OCI-LY7 (cell line): ENCODE data around the gene TBL1Y.

Experiments
- CTCF ChIP-seq: fragments of 200-600 bp; sonication (generic); conservative IDR thresholded peaks from 2 replicates; pipeline ENCODE4 v1.5.1; 2014; ENCODE audit warnings: mild to moderate bottlenecking, antibody characterized with exemption, low read length, moderate library complexity, mixed read lengths
- EZH2phosphoT487 ChIP-seq: fragments of 200-600 bp; sonication (generic); IDR thresholded peaks from 2 replicates; pipeline ENCODE4 v1.6.1; 2018; ENCODE audit warnings: low read depth, borderline replicate concordance, mild to moderate bottlenecking, mixed run types, antibody characterized with exemption, low read length, moderate library complexity, mixed read lengths

DNA sequence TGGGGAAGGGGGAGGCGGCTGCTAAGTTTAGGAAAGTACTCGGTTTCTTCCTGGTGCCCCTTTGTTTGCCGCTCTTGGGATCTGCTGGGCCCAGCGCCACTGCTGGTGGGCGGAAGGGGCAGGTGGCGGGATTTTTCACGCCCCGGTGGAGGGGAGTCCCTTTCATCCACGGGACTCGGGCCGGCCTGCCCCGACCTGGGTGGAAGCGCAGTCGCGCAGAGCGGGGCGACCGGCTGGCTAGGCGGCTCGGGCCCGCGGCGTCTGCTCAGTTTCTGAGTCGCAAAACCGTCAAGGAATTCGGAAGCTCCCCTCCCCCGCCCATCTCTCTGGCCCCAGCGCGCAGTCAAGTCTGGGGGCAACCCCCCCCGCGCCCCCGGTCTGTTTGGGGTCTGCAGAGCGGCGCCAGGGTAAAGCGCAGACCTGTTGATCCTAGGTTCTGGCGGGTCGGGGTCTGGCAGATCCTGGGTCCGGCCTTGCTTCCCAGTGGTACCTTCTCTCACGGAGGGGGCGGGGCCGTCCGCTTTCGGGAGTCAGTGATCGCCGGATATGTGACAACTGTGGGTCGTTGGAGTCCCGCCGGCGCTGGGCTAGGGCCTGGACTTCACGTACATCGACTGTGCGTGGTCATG lies 870 bp downstream of the TBL1Y start, which contains the start of gene AMELY:
- TF ChIP-seq CTCF (no peak), EZH2phosphoT487 (no peak)
